GM18907 (cell line): ENCODE measurements around the gene CYSRT1.

Experiments
- ATAC-seq: cut with Tn5 transposase; IDR thresholded peaks from one replicate; pipeline ENCODE4 v1.9.1; 2021; ENCODE audit warnings: mild to moderate bottlenecking, moderate library complexity; ENCODE audit not compliant: unreplicated experiment

The CYSRT1 gene

GRCh38 chr9:137224830-137225694 is at the start of gene CYSRT1:
Gene CYSRT1 (plus strand): TSS chr9:137225174. CDS start chr9:137225622, 448 bp downstream.
- no peak for ATAC-seq

GRCh38 chr9:137175345-137175961 is 49.5 kb upstream of the CYSRT1 start:
- no peak for ATAC-seq

GRCh38 chr9:137176302-137177182 is 48.4 kb upstream of the CYSRT1 start:
- ATAC-seq: no peak

- no peak for ATAC-seq
Measured at GRCh38 chr9:137178201-137178938, 46.6 kb upstream of the CYSRT1 start.

- ATAC-seq: no peak
Measured at GRCh38 chr9:137178939-137179630, 45.9 kb upstream of the CYSRT1 start.

- ATAC-seq: no peak
Measured at GRCh38 chr9:137179761-137180160, 45.2 kb upstream of the CYSRT1 start.

GRCh38 chr9:137180491-137180890 is 44.5 kb upstream of the CYSRT1 start:
- ATAC-seq: no peak

- no peak for ATAC-seq
Measured at GRCh38 chr9:137181680-137182079, 43.3 kb upstream of the CYSRT1 start.

- no peak for ATAC-seq
Measured at GRCh38 chr9:137182836-137183235, 42.1 kb upstream of the CYSRT1 start.

GRCh38 chr9:137183980-137184595 is 40.9 kb upstream of the CYSRT1 start:
- no peak for ATAC-seq

GRCh38 chr9:137184881-137185660 is 39.9 kb upstream of the CYSRT1 start:
- ATAC-seq: no peak

GRCh38 chr9:137185921-137186320 is 39.1 kb upstream of the CYSRT1 start:
- ATAC-seq: no peak

- ATAC-seq: no peak
Measured at GRCh38 chr9:137186385-137186784, 38.6 kb upstream of the CYSRT1 start.

GRCh38 chr9:137187386-137187785 is 37.6 kb upstream of the CYSRT1 start:
- ATAC-seq: no peak

GRCh38 chr9:137188086-137188489 is 36.9 kb upstream of the CYSRT1 start:
- ATAC-seq: no peak

GRCh38 chr9:137188490-137189296 is 36.3 kb upstream of the CYSRT1 start, which contains the start of the genes ANAPC2 and SSNA1:
Gene ANAPC2 (minus strand): TSS chr9:137188560. CDS start chr9:137188532, 28 bp downstream.
Gene SSNA1 (plus strand): TSS chr9:137188676. CDS start chr9:137188727, 51 bp downstream.
- peak; percentile 72 for ATAC-seq
